Astrocyte (in vitro differentiated cells and primary cell): ENCODE measurements around the gene GLO1. TPM values are rescaled to one million over a fixed set of nuclear protein-coding genes. Genes with fewer than 3 reads are reported as not detected.

Experiments used
- DNase-seq: peaks from one replicate; pipeline ENCODE4 v3.0.0-alpha.2; 2010; ENCODE audit warnings: low read depth
- FAIRE-seq: peaks from 2 replicates; lab custom pipeline; 2011; peaks lifted over from hg19 to GRCh38; lab: Jason Lieb, UNC
- H2AFZ ChIP-seq: 2 replicates; pipeline ENCODE4 v1.6.0; 2012; ENCODE audit warnings: low read depth, low read length, inconsistent platforms
- H3K27ac ChIP-seq: 2 replicates; pipeline ENCODE4 v1.5.1; 2011; ENCODE audit warnings: low read depth, low read length, inconsistent platforms
- H3K27me3 ChIP-seq: 2 replicates; pipeline ENCODE4 v1.6.0; 2011; ENCODE audit warnings: low read length, inconsistent platforms; ENCODE audit not compliant: insufficient read depth
- H3K36me3 ChIP-seq: 2 replicates; pipeline ENCODE4 v1.5.1; 2011; ENCODE audit warnings: low read length, inconsistent platforms; ENCODE audit not compliant: insufficient read depth
- H3K4me1 ChIP-seq: 2 replicates; pipeline ENCODE4 v1.5.1; 2011; ENCODE audit warnings: low read length, inconsistent platforms; ENCODE audit not compliant: insufficient read depth
- H3K4me2 ChIP-seq: 2 replicates; pipeline ENCODE4 v1.6.0; 2012; ENCODE audit warnings: low read length, inconsistent platforms
- H3K4me3 ChIP-seq: 2 replicates; pipeline ENCODE4 v1.5.1; 2011; ENCODE audit warnings: low read depth, mild to moderate bottlenecking, low read length, inconsistent platforms; ENCODE audit not compliant: insufficient read depth
- H3K79me2 ChIP-seq: 2 replicates; pipeline ENCODE4 v1.6.0; 2012; ENCODE audit warnings: mild to moderate bottlenecking, low read length, inconsistent platforms; ENCODE audit not compliant: insufficient read depth
- H3K9ac ChIP-seq: 2 replicates; pipeline ENCODE4 v1.6.0; 2012; ENCODE audit warnings: mild to moderate bottlenecking, low read length, inconsistent platforms
- H3K9me3 ChIP-seq: 2 replicates; pipeline ENCODE4 v1.5.1; 2012; ENCODE audit warnings: low read depth, mild to moderate bottlenecking, low read length, inconsistent platforms; ENCODE audit not compliant: insufficient read depth
- H4K20me1 ChIP-seq: 2 replicates; pipeline ENCODE4 v1.6.0; 2012; ENCODE audit warnings: low read length, inconsistent platforms; ENCODE audit not compliant: insufficient read depth
- H3K27ac Mint-ChIP-seq: one replicate; pipeline ENCODE4 v1.8.0; 2021; ENCODE audit warnings: mild to moderate bottlenecking, mixed read lengths; ENCODE audit not compliant: unreplicated experiment
- H3K27me3 Mint-ChIP-seq: one replicate; pipeline ENCODE4 v1.8.0; 2021; ENCODE audit warnings: low read depth, mixed read lengths; ENCODE audit not compliant: unreplicated experiment
- H3K36me3 Mint-ChIP-seq: one replicate; pipeline ENCODE4 v1.8.0; 2021; ENCODE audit warnings: low read depth, mixed read lengths; ENCODE audit not compliant: unreplicated experiment
- H3K4me1 Mint-ChIP-seq: one replicate; pipeline ENCODE4 v1.8.0; 2021; ENCODE audit warnings: low read depth, mixed read lengths; ENCODE audit not compliant: unreplicated experiment
- H3K4me3 Mint-ChIP-seq: one replicate; pipeline ENCODE4 v1.8.0; 2021; ENCODE audit warnings: mild to moderate bottlenecking, moderate library complexity, mixed read lengths; ENCODE audit not compliant: unreplicated experiment
- H3K9me3 Mint-ChIP-seq: one replicate; pipeline ENCODE4 v1.8.0; 2021; ENCODE audit warnings: mild to moderate bottlenecking, mixed read lengths; ENCODE audit not compliant: unreplicated experiment
- CTCF ChIP-seq: IDR thresholded peaks from 2 replicates; pipeline ENCODE4 v1.5.1; 2011; ENCODE audit warnings: low read depth, mild to moderate bottlenecking, inconsistent platforms, low read length, moderate library complexity; ENCODE audit not compliant: insufficient read depth
- EZH2 ChIP-seq: IDR thresholded peaks from 2 replicates; pipeline ENCODE4 v1.6.1; 2012; ENCODE audit warnings: mild to moderate bottlenecking, low read length, inconsistent platforms; ENCODE audit not compliant: insufficient read depth
- total RNA-seq: library from RNA; stranded (reverse); gene quantifications from 2 replicates; pipeline ENCODE4 v1.2.1, GENCODE V29; 2021

Gene GLO1
- total RNA-seq, 1 donor from 2014 or later, result 172 TPM

- TF ChIP-seq EZH2 (no peak), CTCF (no peak)
- FAIRE-seq (no peak), DNase-seq (no peak)
- H3K4me3 ChIP-seq, result no peak overlapping the region
- Mint-ChIP-seq H3K9me3 (peaks cover 7% of the 10 kb centered on the region), H3K27ac (no peak overlapping the region), H3K4me3 (no peak overlapping the region), H3K4me1 (no peaks in the 10 kb centered on the region), H3K36me3 (peaks cover 18% of the 10 kb centered on the region), H3K27me3 (no peaks in the 10 kb centered on the region)
- H3K27ac ChIP-seq, result no peak overlapping the region
- H3K9me3 ChIP-seq, result peaks cover 3% of the 10 kb centered on the region
- H3K4me2 ChIP-seq, result no peak overlapping the region
- no peak overlapping the region for H2AFZ ChIP-seq
- H3K36me3 ChIP-seq, result no peaks in the 10 kb centered on the region
- peaks cover 84% of the 10 kb centered on the region for H3K79me2 ChIP-seq
- H3K9ac ChIP-seq, result no peak overlapping the region
- no peaks in the 10 kb centered on the region for H3K4me1 ChIP-seq
- H3K27me3 ChIP-seq, result no peaks in the 10 kb centered on the region
- peaks cover 50% of the 10 kb centered on the region for H4K20me1 ChIP-seq
These were observed 7.6 kb downstream of the GLO1 start for GRCh38 chr6:38695227-38695900.

GRCh38 chr6:38688579-38689087 lies 14.3 kb downstream of the GLO1 start:
- no peaks in the 10 kb centered on the region for H3K9me3 ChIP-seq
- Mint-ChIP-seq H3K4me1 (peaks cover 4% of the 10 kb centered on the region), H3K27ac (no peak overlapping the region), H3K36me3 (no peaks in the 10 kb centered on the region), H3K9me3 (no peaks in the 10 kb centered on the region), H3K27me3 (no peaks in the 10 kb centered on the region), H3K4me3 (no peak overlapping the region)
- no peak for TF ChIP-seq EZH2
- TF ChIP-seq CTCF, result no peak
- peaks cover 56% of the 10 kb centered on the region for H4K20me1 ChIP-seq
- DNase-seq, result no peak
- H3K4me1 ChIP-seq, result no peaks in the 10 kb centered on the region
- H3K36me3 ChIP-seq, result peaks cover 9% of the 10 kb centered on the region
- peaks cover 77% of the 10 kb centered on the region for H3K79me2 ChIP-seq
- no peak overlapping the region for H3K4me2 ChIP-seq
- no peak overlapping the region for H2AFZ ChIP-seq
- FAIRE-seq, result no peak
- H3K27me3 ChIP-seq, result no peaks in the 10 kb centered on the region
- H3K9ac ChIP-seq, result no peak overlapping the region
- H3K4me3 ChIP-seq, result no peak overlapping the region
- no peak overlapping the region for H3K27ac ChIP-seq

GRCh38 chr6:38687549-38687948 lies 15.4 kb downstream of the GLO1 start:
- Histone ChIP-seq H3K27ac (no peak overlapping the region), H3K9me3 (no peaks in the 10 kb centered on the region), H3K79me2 (peaks cover 70% of the 10 kb centered on the region), H3K4me1 (no peaks in the 10 kb centered on the region), H3K36me3 (peaks cover 15% of the 10 kb centered on the region), H3K27me3 (no peaks in the 10 kb centered on the region), H3K4me3 (no peak overlapping the region), H3K4me2 (no peak overlapping the region), H3K9ac (no peak overlapping the region), H4K20me1 (peaks cover 56% of the 10 kb centered on the region), H2AFZ (no peak overlapping the region)
- no peak overlapping the region for H3K4me3 Mint-ChIP-seq
- no peaks in the 10 kb centered on the region for H3K27me3 Mint-ChIP-seq
- H3K9me3 Mint-ChIP-seq, result no peaks in the 10 kb centered on the region
- no peak for FAIRE-seq
- H3K4me1 Mint-ChIP-seq, result peaks cover 4% of the 10 kb centered on the region
- H3K27ac Mint-ChIP-seq, result no peak overlapping the region
- DNase-seq, result no peak
- TF ChIP-seq EZH2 (no peak), CTCF (no peak)
- peaks cover 3% of the 10 kb centered on the region for H3K36me3 Mint-ChIP-seq
